AG08395 (cell line): ENCODE measurements around the gene SSU72.
"Not testable (repeated sequence)": the region's sequence is repeated elsewhere in the genome, so short reads cannot be mapped to it uniquely, and the experiment has no call there.

Source experiments
- DNase-seq: peaks from one replicate; pipeline ENCODE4 v3.0.0; 2012; ENCODE audit warnings: mixed read lengths, low spot score

The SSU72 gene

GRCh38 chr1:1595341-1595740, 20.7 kb upstream of the SSU72 start:
- DNase-seq, result not testable (repeated sequence)

GRCh38 chr1:1594602-1595260, 20.1 kb upstream of the SSU72 start:
- DNase-seq, result no peak

- DNase-seq, result no peak
Observed at GRCh38 chr1:1593834-1594601, 19.4 kb upstream of the SSU72 start.

GRCh38 chr1:1591452-1591851, 16.8 kb upstream of the SSU72 start:
- no peak for DNase-seq

GRCh38 chr1:1583347-1584010, 8.8 kb upstream of the SSU72 start:
- no peak for DNase-seq

- no peak for DNase-seq
Observed at GRCh38 chr1:1582585-1583346, 8.1 kb upstream of the SSU72 start.

GRCh38 chr1:1578371-1578940, 3.8 kb upstream of the SSU72 start:
- no peak for DNase-seq

- no peak for DNase-seq
Observed at GRCh38 chr1:1577367-1578011, 2.8 kb upstream of the SSU72 start.

GRCh38 chr1:1573843-1574720, 581 bp downstream of the SSU72 start:
- DNase-seq, result peak; percentile 82

- no peak for DNase-seq
Observed at GRCh38 chr1:1569341-1569740, 5.3 kb downstream of the SSU72 start.

- no peak for DNase-seq
Observed at GRCh38 chr1:1567891-1568291, 6.8 kb downstream of the SSU72 start.

GRCh38 chr1:1567152-1567875, 7.3 kb downstream of the SSU72 start:
- no peak for DNase-seq

GRCh38 chr1:1565340-1565739, 9.3 kb downstream of the SSU72 start:
- no peak for DNase-seq

- no peak for DNase-seq
Observed at GRCh38 chr1:1564268-1564667, 10.4 kb downstream of the SSU72 start.

- DNase-seq, result no peak
Observed at GRCh38 chr1:1563688-1564087, 11.0 kb downstream of the SSU72 start.

- no peak for DNase-seq
Observed at GRCh38 chr1:1562556-1563195, 12.0 kb downstream of the SSU72 start.

GRCh38 chr1:1561801-1562470, 12.7 kb downstream of the SSU72 start:
- DNase-seq, result no peak

- DNase-seq, result no peak
Observed at GRCh38 chr1:1560178-1560577, 14.5 kb downstream of the SSU72 start.

- no peak for DNase-seq
Observed at GRCh38 chr1:1559066-1559465, 15.6 kb downstream of the SSU72 start.
